NCI-H446 (cell line): Measurements from ENCODE around the gene RNF182.
"Not testable (repeated sequence)": the region's sequence is repeated elsewhere in the genome, so short reads cannot be mapped to it uniquely, and the experiment has no call there.

Source experiments
- DNase-seq, 2 experiments: peaks; one replicate each; lab custom pipeline; 2025; lab: John Stamatoyannopoulos, UW

Gene RNF182

DNA sequence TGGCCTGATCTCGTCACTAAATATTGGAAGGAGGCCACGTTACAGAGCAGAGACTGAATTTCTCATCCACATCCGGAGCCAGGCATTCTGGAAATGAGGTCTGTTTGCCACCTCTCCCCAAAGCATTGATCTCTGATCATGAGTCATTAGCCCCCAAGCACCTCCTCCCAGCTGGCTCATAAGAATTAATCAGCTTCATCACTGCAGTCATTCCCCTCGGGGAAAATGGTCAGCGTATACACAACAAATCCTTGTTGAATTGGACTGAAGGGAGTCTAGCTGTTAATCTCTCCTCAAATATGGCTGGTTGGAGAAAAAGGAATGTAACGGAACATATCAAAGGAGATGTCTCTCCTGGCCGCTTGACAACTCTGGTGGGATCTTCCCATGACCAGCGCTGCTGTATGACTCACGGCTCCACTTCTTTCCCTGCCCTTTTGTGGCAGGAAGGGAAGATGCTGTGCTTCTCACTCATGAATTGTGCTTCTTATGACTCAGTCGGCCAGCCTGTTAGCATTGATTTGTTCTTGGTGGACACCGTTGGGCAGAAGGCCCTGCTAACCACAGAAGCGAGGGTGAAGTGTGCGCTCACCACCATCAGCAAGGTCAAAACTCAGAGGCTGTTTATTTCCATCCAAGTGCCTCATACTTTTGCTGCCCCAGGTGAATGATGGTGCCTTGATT lies 76.7 kb downstream of the RNF182 start:
- peak; percentile 65 to 84 for DNase-seq

DNA sequence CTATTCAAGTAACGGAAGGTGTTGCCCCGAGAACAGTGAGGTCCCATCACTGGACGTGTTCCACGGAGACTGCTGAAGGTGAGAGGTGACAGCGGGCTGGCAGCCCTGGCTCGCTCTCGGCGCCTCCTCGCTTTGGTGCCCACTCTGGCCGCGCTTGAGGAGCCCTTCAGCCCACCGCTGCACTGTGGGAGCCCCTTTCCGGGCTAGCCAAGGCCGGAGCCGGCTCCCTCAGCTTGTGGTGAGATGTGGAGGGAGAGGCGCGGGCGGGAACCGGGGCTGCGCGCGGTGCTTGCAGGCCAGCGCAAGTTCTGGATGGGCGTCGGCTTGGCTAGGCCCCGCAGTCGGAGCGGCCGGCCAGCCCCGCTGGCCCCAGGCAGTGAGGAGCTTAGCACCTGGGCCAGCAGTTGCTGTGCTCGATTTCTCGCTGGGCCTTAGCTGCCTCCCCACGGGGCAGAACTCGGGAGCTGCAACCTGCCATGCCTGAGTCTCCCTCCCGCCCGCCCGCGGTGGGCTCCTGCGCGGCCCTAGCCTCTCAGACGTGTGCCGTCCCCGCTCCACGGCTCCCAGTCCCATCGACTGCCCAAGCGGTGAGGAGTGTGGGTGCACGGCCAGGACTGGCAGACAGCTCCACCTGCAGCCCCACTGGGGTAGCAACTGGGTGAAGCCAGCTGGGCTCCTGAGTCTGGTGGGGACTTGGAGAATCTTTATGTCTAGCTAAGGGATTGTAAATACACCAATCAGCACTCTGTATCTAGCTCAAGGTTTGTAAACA lies 77.6 kb downstream of the RNF182 start:
- no peak for DNase-seq

GRCh38 chr6:14004258-14004657 lies 79.5 kb downstream of the RNF182 start:
- DNase-seq, result no peak

DNA sequence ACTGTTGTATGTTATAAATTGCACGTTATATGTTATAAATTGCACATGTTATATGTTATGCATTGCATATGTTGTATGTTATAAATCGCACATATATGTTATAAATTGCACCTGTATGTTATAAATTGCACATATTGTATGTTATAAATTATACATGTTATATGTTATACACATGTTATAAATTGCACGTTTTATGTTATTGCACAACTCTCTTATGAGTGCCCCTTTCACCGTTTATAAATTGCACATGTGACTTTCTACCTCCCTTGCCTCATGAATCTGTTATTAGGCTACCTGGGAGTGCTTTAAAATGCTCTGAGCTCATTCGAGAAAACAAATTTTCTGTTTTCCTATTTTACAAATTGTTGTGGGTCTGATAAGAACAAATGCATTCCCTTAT lies 84.1 kb downstream of the RNF182 start:
- no peak for DNase-seq

GRCh38 chr6:14009431-14009830 lies 84.7 kb downstream of the RNF182 start:
- no peak for DNase-seq

DNA sequence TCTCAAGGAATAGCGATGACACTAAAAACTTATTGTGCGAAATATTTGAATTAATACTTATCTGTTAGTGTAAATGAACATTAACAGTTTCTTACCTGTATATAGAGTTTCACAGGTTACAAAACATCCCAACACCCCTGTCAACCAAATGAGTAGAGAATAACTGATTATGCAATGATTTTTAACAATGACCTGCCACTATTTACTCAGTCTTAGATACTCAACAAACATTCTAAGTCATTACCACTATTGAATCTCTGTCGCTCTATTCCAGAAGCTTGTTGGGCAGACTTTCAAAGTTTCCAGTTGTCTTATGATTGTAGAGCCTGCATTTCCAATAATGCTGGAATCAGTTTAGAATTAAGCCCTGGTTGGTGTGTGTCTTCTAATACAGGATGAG lies 85.5 kb downstream of the RNF182 start:
- DNase-seq, result no peak

DNA sequence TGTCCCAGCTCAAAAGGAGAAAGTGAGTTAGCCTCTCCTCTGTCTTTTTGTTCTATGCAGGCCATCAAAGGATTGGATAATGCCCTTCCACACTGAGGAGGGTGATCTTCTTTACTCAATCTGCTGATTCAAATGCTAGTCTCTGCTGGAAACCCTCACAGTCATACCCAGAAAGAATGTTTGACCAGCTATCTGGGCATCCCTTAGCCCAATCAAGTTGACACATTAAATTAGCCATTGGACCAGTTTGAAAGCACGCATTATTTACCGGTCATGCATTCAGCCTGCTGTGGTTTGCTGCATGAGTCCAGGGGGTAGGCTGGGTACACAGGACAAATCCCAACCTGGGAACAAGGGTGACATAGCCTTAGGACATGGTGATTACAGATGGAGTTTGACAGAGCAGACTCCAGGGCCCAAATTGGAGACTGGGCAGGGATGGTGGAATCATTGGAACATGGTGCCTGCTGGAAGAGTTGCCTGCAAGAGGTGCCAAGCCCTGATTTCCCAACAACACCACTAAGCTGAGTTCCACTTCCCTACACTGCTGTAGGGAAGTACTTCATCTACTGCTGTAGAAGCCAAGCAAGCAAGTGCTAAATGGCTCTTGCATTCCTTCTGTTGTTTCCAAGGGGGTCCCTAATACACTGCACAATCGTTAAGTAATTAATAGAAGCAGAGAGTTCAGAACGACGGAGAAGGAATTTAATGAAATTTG lies 87.7 kb downstream of the RNF182 start:
- no peak for DNase-seq

GRCh38 chr6:14015964-14016363 lies 91.2 kb downstream of the RNF182 start:
- no peak for DNase-seq

DNA sequence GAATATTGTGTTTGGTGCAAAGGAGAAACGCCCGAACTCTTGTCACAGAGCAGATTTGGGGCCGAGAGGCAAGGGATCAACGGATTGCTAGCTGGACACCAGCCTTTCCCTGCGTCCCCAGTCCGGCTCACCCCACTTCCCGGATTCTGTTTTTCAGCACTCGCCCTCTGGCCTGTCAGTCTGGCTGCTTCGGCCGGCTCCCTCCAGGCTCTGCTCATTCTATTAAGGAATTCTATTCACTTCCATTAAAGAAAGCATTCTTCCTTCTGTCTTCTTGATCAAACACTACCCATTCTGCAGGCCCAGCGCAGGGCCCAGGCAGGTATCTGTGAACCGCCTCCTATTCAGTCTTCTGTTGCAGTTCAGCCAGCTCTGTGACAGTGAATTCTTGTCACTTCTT lies 91.7 kb downstream of the RNF182 start:
- no peak for DNase-seq

- no peak for DNase-seq
These were observed 92.3 kb downstream of the RNF182 start for GRCh38 chr6:14016935-14017625.

DNA sequence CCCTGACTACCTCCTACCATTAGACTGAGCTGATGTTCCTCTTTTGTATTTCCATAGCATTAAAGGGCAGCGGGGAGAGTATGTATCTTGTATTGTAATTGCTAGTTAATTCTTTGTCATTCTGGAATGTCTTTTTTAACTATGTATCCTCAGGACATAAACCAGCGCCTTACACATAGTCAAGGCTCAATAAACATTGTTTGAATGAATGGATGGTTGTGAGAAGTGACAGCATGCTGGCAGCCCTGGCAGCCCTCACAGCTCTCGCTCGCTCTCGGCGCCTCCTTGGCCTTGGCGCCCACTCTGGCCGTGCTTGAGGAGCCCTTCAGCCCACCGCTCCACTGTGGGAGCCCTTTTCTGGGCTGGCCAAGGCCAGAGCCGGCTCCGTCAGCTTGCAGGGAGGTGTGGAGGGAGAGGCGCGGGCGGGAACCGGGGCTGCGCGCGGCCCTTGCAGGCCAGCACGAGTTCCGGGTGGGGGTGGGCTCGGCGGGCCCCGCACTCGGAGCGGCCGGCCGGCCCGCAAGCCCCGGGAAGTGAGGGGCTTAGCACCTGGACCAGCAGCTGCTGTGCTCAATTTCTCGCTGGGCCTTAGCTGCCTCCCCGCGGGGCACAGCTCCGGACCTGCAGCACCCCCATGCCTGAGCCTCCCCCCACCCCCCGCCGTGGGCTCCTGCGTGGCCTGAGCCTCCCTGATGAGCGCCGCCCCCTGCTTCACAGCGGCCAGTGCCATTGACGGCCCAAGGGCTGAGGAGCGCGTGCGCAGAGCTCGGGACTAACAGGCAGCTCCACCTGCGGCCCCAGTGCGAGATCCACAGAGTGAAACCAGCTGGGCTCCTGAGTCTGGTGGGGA lies 93.1 kb downstream of the RNF182 start:
- no peak for DNase-seq

DNA sequence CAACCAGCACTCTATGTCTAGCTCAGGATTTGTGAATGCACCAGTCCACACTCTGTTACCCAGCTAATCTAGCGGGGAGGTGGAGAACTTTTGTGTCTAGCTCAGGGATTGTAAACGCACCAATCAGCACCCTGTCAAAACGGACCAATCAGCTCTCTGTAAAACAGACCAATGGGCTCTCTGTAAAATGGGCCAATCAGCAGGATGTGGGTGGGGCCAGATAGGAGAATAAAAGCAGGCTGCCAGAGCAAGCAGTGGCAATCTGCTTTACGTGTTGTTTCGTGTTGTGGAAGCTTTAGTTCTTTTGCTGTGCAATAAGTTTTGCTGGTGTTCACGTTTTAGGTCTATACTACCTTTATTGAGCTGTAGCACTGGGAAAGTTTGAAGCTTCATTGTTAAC lies 93.8 kb downstream of the RNF182 start:
- DNase-seq, result not testable (repeated sequence)

DNA sequence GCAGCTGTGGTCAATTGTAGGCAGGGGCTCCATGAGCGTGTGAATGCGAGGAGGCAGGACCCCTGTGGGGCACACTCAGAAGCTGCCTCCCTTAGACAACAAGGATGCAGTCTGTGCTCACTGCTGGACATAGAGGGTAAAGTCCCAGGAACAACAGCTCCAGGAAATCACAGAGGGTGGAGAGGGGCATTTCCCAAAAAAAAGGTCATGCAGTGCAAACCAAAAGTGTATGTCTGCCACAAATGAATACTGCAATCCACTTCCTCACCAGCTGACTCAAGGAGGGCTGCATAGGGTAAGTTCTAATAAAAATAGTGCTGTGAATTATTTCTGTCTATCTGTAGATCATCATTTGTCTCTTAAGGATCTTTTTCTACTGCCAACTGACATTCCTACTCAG lies 95.8 kb downstream of the RNF182 start:
- DNase-seq, result no peak

DNA sequence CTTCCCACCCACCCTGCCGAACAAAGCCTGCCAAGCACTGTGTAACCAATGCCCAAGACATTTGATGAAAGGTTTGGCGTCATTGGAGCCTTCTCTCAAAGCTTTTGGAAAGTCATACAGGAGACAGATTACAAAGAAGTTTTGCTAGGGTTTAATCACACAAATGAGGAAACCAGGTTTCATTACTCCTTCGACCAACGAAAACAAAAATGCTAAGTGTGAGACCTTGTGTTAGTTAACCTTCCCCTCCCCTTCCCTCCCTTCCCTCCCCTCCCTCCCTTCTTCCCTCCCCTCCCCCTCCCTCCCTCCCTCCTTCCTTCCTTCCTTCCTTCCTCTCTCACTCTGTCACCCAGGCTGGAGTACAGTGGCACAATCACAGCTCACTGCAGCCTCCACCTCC lies 96.7 kb downstream of the RNF182 start:
- no peak for DNase-seq

DNA sequence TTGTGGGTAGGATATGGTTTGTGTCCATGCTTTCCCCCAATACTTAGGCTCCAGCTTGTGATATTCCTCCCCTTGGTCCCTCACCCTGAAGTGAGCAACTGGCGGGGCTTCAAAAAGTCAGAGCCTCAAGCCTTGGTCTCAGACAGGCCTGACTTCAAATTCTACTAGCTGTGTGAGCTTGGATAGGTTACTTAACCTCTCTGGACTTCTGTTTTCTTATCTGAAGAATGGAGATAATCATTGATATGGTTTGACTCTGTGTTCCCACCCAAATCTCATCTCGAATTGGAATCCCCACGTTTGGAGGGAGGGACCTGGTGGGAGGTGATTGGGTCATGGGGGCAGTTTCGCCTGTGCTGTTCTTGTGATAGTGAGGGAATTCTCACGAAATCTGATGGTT lies 97.9 kb downstream of the RNF182 start:
- no peak for DNase-seq

GRCh38 chr6:14023855-14024254 lies 99.1 kb downstream of the RNF182 start:
- DNase-seq, result no peak

GRCh38 chr6:14025160-14025559 lies 100.4 kb downstream of the RNF182 start:
- DNase-seq, result no peak

DNA sequence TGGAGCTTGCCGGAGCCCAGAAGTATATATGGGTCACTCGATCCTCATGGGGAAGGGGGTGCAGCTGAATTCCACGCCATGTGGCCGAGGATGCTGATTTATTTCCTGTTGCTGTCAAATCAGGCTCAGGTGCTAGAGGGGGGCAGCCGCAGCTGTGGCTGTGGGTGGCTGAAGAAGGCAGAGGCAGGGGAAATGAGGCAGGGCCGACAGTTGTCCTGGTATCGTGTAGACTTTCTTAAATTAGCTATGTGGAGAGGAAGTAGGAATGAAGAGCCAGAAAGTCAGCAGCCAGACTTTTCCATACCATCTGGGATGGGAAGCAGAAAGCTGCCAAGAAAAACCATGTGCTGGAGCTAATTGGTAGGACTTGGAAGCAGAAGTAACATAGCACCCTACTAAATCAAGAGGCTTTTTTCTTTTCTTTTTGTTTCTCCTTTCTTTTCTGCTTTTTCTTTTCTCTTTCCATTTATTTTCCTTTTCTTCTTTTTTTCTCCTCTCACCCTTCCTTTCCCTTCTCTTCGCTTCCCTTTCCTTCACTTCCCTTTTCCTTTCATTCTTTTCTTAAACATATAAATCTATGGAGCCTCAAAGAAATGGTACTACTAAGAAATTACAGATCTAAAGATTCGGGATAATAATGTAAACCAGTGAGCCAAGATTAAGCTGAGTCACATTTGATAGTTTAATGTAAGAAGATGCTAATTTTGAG lies 102.2 kb downstream of the RNF182 start:
- DNase-seq, result peak; percentile 81 to 94

GRCh38 chr6:14028631-14029030 lies 103.9 kb downstream of the RNF182 start:
- DNase-seq, result peak; percentile 90

GRCh38 chr6:14029605-14030004 lies 104.9 kb downstream of the RNF182 start:
- DNase-seq, result no peak
